ENCODE results near the gene ZHX3. TPM values are rescaled to one million over a fixed set of nuclear protein-coding genes. Genes with fewer than 3 reads are reported as not detected.

The ZHX3 gene
- total RNA-seq, 1 donor, result 4.3 TPM

GRCh38 chr20:41358230-41358629 lies 40.7 kb upstream of the ZHX3 start:
- Histone ChIP-seq H3K9me3 (ENCODE audit: low read depth, low read length) (no peaks in the 10 kb centered on the region), H3K4me1 (ENCODE audit: insufficient read depth, low read length) (no peaks in the 10 kb centered on the region), H3K27me3 (ENCODE audit: insufficient read depth, low read length) (no peaks in the 10 kb centered on the region), H3K4me3 (ENCODE audit: low read length) (no peak overlapping the region)

GRCh38 chr20:41357424-41358163 lies 40.1 kb upstream of the ZHX3 start:
- no peaks in the 10 kb centered on the region for H3K27me3 ChIP-seq (ENCODE audit: insufficient read depth, low read length)
- no peaks in the 10 kb centered on the region for H3K4me1 ChIP-seq (ENCODE audit: insufficient read depth, low read length)
- H3K9me3 ChIP-seq (ENCODE audit: low read depth, low read length), result no peaks in the 10 kb centered on the region
- H3K4me3 ChIP-seq (ENCODE audit: low read length), result no peak overlapping the region

GRCh38 chr20:41356951-41357350 lies 39.4 kb upstream of the ZHX3 start:
- H3K4me1 ChIP-seq (ENCODE audit: insufficient read depth, low read length), result no peaks in the 10 kb centered on the region
- H3K9me3 ChIP-seq (ENCODE audit: low read depth, low read length), result no peaks in the 10 kb centered on the region
- H3K4me3 ChIP-seq (ENCODE audit: low read length), result no peak overlapping the region
- no peaks in the 10 kb centered on the region for H3K27me3 ChIP-seq (ENCODE audit: insufficient read depth, low read length)

GRCh38 chr20:41355598-41356203 lies 38.2 kb upstream of the ZHX3 start:
- Histone ChIP-seq H3K27me3 (ENCODE audit: insufficient read depth, low read length) (no peaks in the 10 kb centered on the region), H3K4me3 (ENCODE audit: low read length) (no peak overlapping the region), H3K4me1 (ENCODE audit: insufficient read depth, low read length) (no peaks in the 10 kb centered on the region), H3K9me3 (ENCODE audit: low read depth, low read length) (no peaks in the 10 kb centered on the region)

- H3K4me1 ChIP-seq (ENCODE audit: insufficient read depth, low read length), result no peaks in the 10 kb centered on the region
Observed at GRCh38 chr20:41355192-41355591, 37.7 kb upstream of the ZHX3 start.

GRCh38 chr20:41353530-41353929 lies 36.0 kb upstream of the ZHX3 start:
- H3K4me1 ChIP-seq (ENCODE audit: insufficient read depth, low read length), result no peaks in the 10 kb centered on the region
- no peaks in the 10 kb centered on the region for H3K27me3 ChIP-seq (ENCODE audit: insufficient read depth, low read length)
- H3K9me3 ChIP-seq (ENCODE audit: low read depth, low read length), result no peaks in the 10 kb centered on the region
- no peak overlapping the region for H3K4me3 ChIP-seq (ENCODE audit: low read length)

More at GRCh38 chr20:41355192-41355591, 37.7 kb upstream of the ZHX3 start:
- no peaks in the 10 kb centered on the region for H3K9me3 ChIP-seq (ENCODE audit: low read depth, low read length)
- H3K27me3 ChIP-seq (ENCODE audit: insufficient read depth, low read length), result no peaks in the 10 kb centered on the region
- no peak overlapping the region for H3K4me3 ChIP-seq (ENCODE audit: low read length)

GRCh38 chr20:41352666-41353065 lies 35.1 kb upstream of the ZHX3 start:
- H3K4me3 ChIP-seq (ENCODE audit: low read length), result no peak overlapping the region
- no peaks in the 10 kb centered on the region for H3K4me1 ChIP-seq (ENCODE audit: insufficient read depth, low read length)
- H3K9me3 ChIP-seq (ENCODE audit: low read depth, low read length), result no peaks in the 10 kb centered on the region
- no peaks in the 10 kb centered on the region for H3K27me3 ChIP-seq (ENCODE audit: insufficient read depth, low read length)

GRCh38 chr20:41352106-41352505 lies 34.6 kb upstream of the ZHX3 start:
- Histone ChIP-seq H3K4me1 (ENCODE audit: insufficient read depth, low read length) (no peaks in the 10 kb centered on the region), H3K9me3 (ENCODE audit: low read depth, low read length) (no peaks in the 10 kb centered on the region), H3K27me3 (ENCODE audit: insufficient read depth, low read length) (no peaks in the 10 kb centered on the region), H3K4me3 (ENCODE audit: low read length) (no peak overlapping the region)

GRCh38 chr20:41350408-41350962 lies 33.0 kb upstream of the ZHX3 start:
- H3K4me3 ChIP-seq (ENCODE audit: low read length), result no peak overlapping the region
- no peaks in the 10 kb centered on the region for H3K9me3 ChIP-seq (ENCODE audit: low read depth, low read length)
- no peaks in the 10 kb centered on the region for H3K4me1 ChIP-seq (ENCODE audit: insufficient read depth, low read length)
- H3K27me3 ChIP-seq (ENCODE audit: insufficient read depth, low read length), result no peaks in the 10 kb centered on the region

- no peaks in the 10 kb centered on the region for H3K4me1 ChIP-seq (ENCODE audit: insufficient read depth, low read length)
- no peak overlapping the region for H3K4me3 ChIP-seq (ENCODE audit: low read length)
- H3K27me3 ChIP-seq (ENCODE audit: insufficient read depth, low read length), result no peaks in the 10 kb centered on the region
- H3K9me3 ChIP-seq (ENCODE audit: low read depth, low read length), result no peaks in the 10 kb centered on the region
Observed at GRCh38 chr20:41349943-41350342, 32.4 kb upstream of the ZHX3 start.

- Histone ChIP-seq H3K27me3 (ENCODE audit: insufficient read depth, low read length) (no peaks in the 10 kb centered on the region), H3K4me3 (ENCODE audit: low read length) (no peak overlapping the region), H3K9me3 (ENCODE audit: low read depth, low read length) (no peaks in the 10 kb centered on the region), H3K4me1 (ENCODE audit: insufficient read depth, low read length) (no peaks in the 10 kb centered on the region)
Observed at GRCh38 chr20:41349266-41349665, 31.7 kb upstream of the ZHX3 start.

- H3K9me3 ChIP-seq (ENCODE audit: low read depth, low read length), result no peaks in the 10 kb centered on the region
- H3K27me3 ChIP-seq (ENCODE audit: insufficient read depth, low read length), result no peaks in the 10 kb centered on the region
- H3K4me1 ChIP-seq (ENCODE audit: insufficient read depth, low read length), result no peaks in the 10 kb centered on the region
- no peak overlapping the region for H3K4me3 ChIP-seq (ENCODE audit: low read length)
Observed at GRCh38 chr20:41348430-41349172, 31.1 kb upstream of the ZHX3 start.

GRCh38 chr20:41347523-41348429 lies 30.2 kb upstream of the ZHX3 start:
- no peak overlapping the region for H3K4me3 ChIP-seq (ENCODE audit: low read length)
- H3K4me1 ChIP-seq (ENCODE audit: insufficient read depth, low read length), result no peaks in the 10 kb centered on the region
- H3K27me3 ChIP-seq (ENCODE audit: insufficient read depth, low read length), result no peaks in the 10 kb centered on the region
- no peaks in the 10 kb centered on the region for H3K9me3 ChIP-seq (ENCODE audit: low read depth, low read length)

- H3K27me3 ChIP-seq (ENCODE audit: insufficient read depth, low read length), result no peaks in the 10 kb centered on the region
- H3K4me3 ChIP-seq (ENCODE audit: low read length), result no peak overlapping the region
- H3K9me3 ChIP-seq (ENCODE audit: low read depth, low read length), result no peaks in the 10 kb centered on the region
- peaks cover 2% of the 10 kb centered on the region for H3K4me1 ChIP-seq (ENCODE audit: insufficient read depth, low read length)
Observed at GRCh38 chr20:41345729-41346067, 28.2 kb upstream of the ZHX3 start.
